HepG2 (cell line): Measurements from ENCODE around the gene HPCAL1.

Source experiments
- MYC ChIP-seq: sonication (generic); formaldehyde crosslinking; IDR thresholded peaks from 2 replicates; pipeline ENCODE4 v1.9.0; 2021; ENCODE audit warnings: missing genetic modification reagents, borderline replicate concordance
- ZNF614 ChIP-seq: IDR thresholded peaks from 2 replicates; pipeline ENCODE4 v1.6.1; 2018; ENCODE audit warnings: missing biosample characterization, missing genetic modification reagents, inconsistent platforms, borderline replicate concordance
- ZSCAN22 ChIP-seq: sonication (generic); formaldehyde crosslinking; IDR thresholded peaks from 2 replicates; pipeline ENCODE4 v1.4.0; 2020; ENCODE audit warnings: mild to moderate bottlenecking, missing genetic modification reagents

DNA sequence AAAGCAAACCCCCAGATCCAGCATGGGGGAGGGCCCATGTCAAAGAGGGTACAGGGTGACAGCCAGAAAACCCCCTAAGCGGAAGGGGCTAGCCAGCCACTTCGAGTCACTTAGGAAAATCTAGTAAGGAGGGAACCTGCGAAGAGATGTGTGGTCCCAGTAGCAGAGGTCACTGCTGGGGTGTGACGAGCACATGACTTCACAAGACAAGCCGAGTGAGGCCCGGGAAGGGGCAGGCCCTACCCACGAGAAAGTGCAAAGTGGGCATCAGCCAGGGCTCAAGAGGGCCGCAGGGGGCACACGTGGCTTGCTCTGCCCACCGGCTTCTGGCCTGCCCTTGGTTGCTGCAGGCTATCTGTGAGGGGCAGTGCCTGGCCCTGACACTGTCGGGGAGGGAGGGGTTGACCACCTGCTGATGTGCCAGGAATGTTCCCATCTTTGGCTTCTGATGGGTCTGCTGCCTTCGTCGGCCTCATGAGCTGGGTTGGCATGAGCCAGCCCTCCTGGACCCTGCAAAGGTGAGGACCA is 133.9 kb downstream of the HPCAL1 start:
- TF ChIP-seq ZNF614 (CRISPR knock-in tag): no peak
- no peak for TF ChIP-seq MYC (CRISPR knock-in tag)
- TF ChIP-seq ZSCAN22: no peak
